WTC11 (cell line): Measurements from ENCODE around the gene MLH3. TPM values are rescaled to one million over a fixed set of nuclear protein-coding genes. Genes with fewer than 3 reads are reported as not detected.

Source experiments
- ATAC-seq: fragments of 200-7000 bp; cut with Tn5 transposase; 2 replicates; pipeline ENCODE4 v1.10.0; 2021; ENCODE audit warnings: mild to moderate bottlenecking, moderate library complexity
- CTCF ChIA-PET: fragments of 300-600 bp; sonication (Branson Sonifier 250); formaldehyde crosslinking; loops from one replicate; lab custom pipeline; 2021; ENCODE audit warnings: antibody characterized with exemption; lab: Charles Lee
- POLR2A ChIA-PET: fragments of 350-600 bp; sonication (Branson Sonifier 250); formaldehyde crosslinking; loops from one replicate; lab custom pipeline; 2021; ENCODE audit warnings: antibody characterized with exemption; lab: Charles Lee
- DNase-seq: peaks from one replicate; pipeline ENCODE4 v3.0.0; 2021; ENCODE audit warnings: low spot score
- H3K27ac Mint-ChIP-seq: 2 replicates; pipeline ENCODE4 v1.8.0; 2021; ENCODE audit warnings: mixed read lengths
- H3K27me3 Mint-ChIP-seq: 2 replicates; pipeline ENCODE4 v1.8.0; 2021; ENCODE audit warnings: low read depth, mild to moderate bottlenecking, moderate library complexity, mixed read lengths
- H3K36me3 Mint-ChIP-seq: 2 replicates; pipeline ENCODE4 v1.8.0; 2021; ENCODE audit warnings: mixed read lengths
- H3K4me1 Mint-ChIP-seq: 2 replicates; pipeline ENCODE4 v1.8.0; 2022; ENCODE audit warnings: mixed read lengths
- H3K4me3 Mint-ChIP-seq: 2 replicates; pipeline ENCODE4 v1.8.0; 2021; ENCODE audit warnings: mild to moderate bottlenecking, moderate library complexity, mixed read lengths
- H3K9me3 Mint-ChIP-seq: 2 replicates; pipeline ENCODE4 v1.8.0; 2021; ENCODE audit warnings: mixed read lengths
- ARID4B ChIP-seq: sonication (generic); formaldehyde crosslinking; IDR thresholded peaks from 2 replicates; pipeline ENCODE4 v1.8.0; 2023; ENCODE audit warnings: missing genetic modification reagents, mild to moderate bottlenecking, borderline replicate concordance
- ATF3 ChIP-seq: sonication (generic); formaldehyde crosslinking; conservative IDR thresholded peaks from 2 replicates; pipeline ENCODE4 v1.8.1; 2022; ENCODE audit warnings: mild to moderate bottlenecking, missing genetic modification reagents
- CDX4 ChIP-seq: fragments of 250-450 bp; sonication (Bioruptor Pico); IDR thresholded peaks from 2 replicates; pipeline ENCODE4 v1.9.0; 2021; ENCODE audit warnings: moderate library complexity, mild to moderate bottlenecking, inconsistent platforms, borderline replicate concordance
- CREB1 ChIP-seq: sonication (generic); formaldehyde crosslinking; IDR thresholded peaks from 2 replicates; pipeline ENCODE4 v1.8.0; 2023; ENCODE audit warnings: mild to moderate bottlenecking, missing genetic modification reagents
- E2F4 ChIP-seq: sonication (generic); formaldehyde crosslinking; IDR thresholded peaks from 2 replicates; pipeline ENCODE4 v1.8.1; 2022; ENCODE audit warnings: low read depth, mild to moderate bottlenecking, moderate library complexity, missing genetic modification reagents, borderline replicate concordance
- ELF4 ChIP-seq: sonication (generic); formaldehyde crosslinking; IDR thresholded peaks from 2 replicates; pipeline ENCODE4 v1.8.1; 2022; ENCODE audit warnings: low read depth, mild to moderate bottlenecking, moderate library complexity, missing genetic modification reagents
- EMX1 ChIP-seq: fragments of 250-450 bp; sonication (Bioruptor Pico); IDR thresholded peaks from 2 replicates; pipeline ENCODE4 v1.8.0; 2021; ENCODE audit warnings: mild to moderate bottlenecking
- ESRRA ChIP-seq: sonication (generic); formaldehyde crosslinking; IDR thresholded peaks from 2 replicates; pipeline ENCODE4 v1.8.1; 2022; ENCODE audit warnings: mild to moderate bottlenecking, missing genetic modification reagents, borderline replicate concordance
- GTF2I ChIP-seq: fragments of 250-450 bp; sonication (Bioruptor Pico); conservative IDR thresholded peaks from 2 replicates; pipeline ENCODE4 v1.4.0; 2021; ENCODE audit warnings: mild to moderate bottlenecking
- JUN ChIP-seq: sonication (generic); formaldehyde crosslinking; IDR thresholded peaks from 2 replicates; pipeline ENCODE4 v1.8.0; 2023; ENCODE audit warnings: mild to moderate bottlenecking, missing genetic modification reagents
- MYBL2 ChIP-seq: sonication (generic); formaldehyde crosslinking; IDR thresholded peaks from 2 replicates; pipeline ENCODE4 v1.8.1; 2023; ENCODE audit warnings: mild to moderate bottlenecking, moderate library complexity, missing genetic modification reagents
- NFE2L1 ChIP-seq: sonication (generic); formaldehyde crosslinking; IDR thresholded peaks from 2 replicates; pipeline ENCODE4 v1.8.1; 2023; ENCODE audit warnings: missing genetic modification reagents
- NR2C2 ChIP-seq: sonication (generic); formaldehyde crosslinking; IDR thresholded peaks from 2 replicates; pipeline ENCODE4 v1.8.0; 2022; ENCODE audit warnings: mild to moderate bottlenecking, missing genetic modification reagents
- PRRX2 ChIP-seq: fragments of 250-450 bp; sonication (Bioruptor Pico); IDR thresholded peaks from 2 replicates; pipeline ENCODE4 v1.8.0; 2021; ENCODE audit warnings: mild to moderate bottlenecking
- RELA ChIP-seq: sonication (generic); formaldehyde crosslinking; IDR thresholded peaks from 2 replicates; pipeline ENCODE4 v1.8.1; 2022; ENCODE audit warnings: missing genetic modification reagents, mild to moderate bottlenecking, borderline replicate concordance
- RORB ChIP-seq: fragments of 250-450 bp; sonication (Bioruptor Pico); IDR thresholded peaks from 2 replicates; pipeline ENCODE4 v1.9.0; 2021; ENCODE audit warnings: mild to moderate bottlenecking
- SMAD3 ChIP-seq: sonication (generic); formaldehyde crosslinking; IDR thresholded peaks from 2 replicates; pipeline ENCODE4 v1.8.0; 2022; ENCODE audit warnings: missing genetic modification reagents, mild to moderate bottlenecking, borderline replicate concordance
- SOX15 ChIP-seq: fragments of 250-450 bp; sonication (Bioruptor Pico); IDR thresholded peaks from 2 replicates; pipeline ENCODE4 v1.9.0; 2021; ENCODE audit warnings: mild to moderate bottlenecking
- SP1 ChIP-seq: sonication (generic); formaldehyde crosslinking; conservative IDR thresholded peaks from 2 replicates; pipeline ENCODE4 v1.8.1; 2022; ENCODE audit warnings: missing genetic modification reagents
- TEAD1 ChIP-seq: sonication (generic); formaldehyde crosslinking; IDR thresholded peaks from 2 replicates; pipeline ENCODE4 v1.8.0; 2022; ENCODE audit warnings: mild to moderate bottlenecking, missing genetic modification reagents
- USF1 ChIP-seq: sonication (generic); formaldehyde crosslinking; IDR thresholded peaks from 2 replicates; pipeline ENCODE4 v1.8.0; 2022; ENCODE audit warnings: mild to moderate bottlenecking, missing genetic modification reagents
- ZBTB43 ChIP-seq: sonication (generic); formaldehyde crosslinking; IDR thresholded peaks from 2 replicates; pipeline ENCODE4 v1.8.1; 2023; ENCODE audit warnings: mild to moderate bottlenecking, missing genetic modification reagents
- ZNF671 ChIP-seq: fragments of 250-450 bp; sonication (Bioruptor Pico); IDR thresholded peaks from 2 replicates; pipeline ENCODE4 v1.8.0; 2021; ENCODE audit warnings: mild to moderate bottlenecking
- total RNA-seq: library from RNA; stranded (reverse); gene quantifications from 3 replicates; pipeline ENCODE4 v1.2.3, GENCODE V29; 2021

Gene MLH3
- total RNA-seq, 1 experiment from 2014 or later = 16.7 TPM

GRCh38 chr14:75088566-75089373 is 37.5 kb upstream of the MLH3 start:
- H3K9me3 Mint-ChIP-seq = no peaks in the 10 kb centered on the region

GRCh38 chr14:75088153-75088552 is 36.9 kb upstream of the MLH3 start:
- H3K27me3 Mint-ChIP-seq = no peaks in the 10 kb centered on the region
- TF ChIP-seq GTF2I (CRISPR knock-in tag) (no peak), USF1 (CRISPR knock-in tag) (no peak)
- TF ChIP-seq, all 79 proteins: peak for 0
- ChIA-PET POLR2A (interaction anchor here (0.7 to 1.5 kb wide), 3 partner anchors 68 to 810 kb away, joined by 3 to 4 read pairs (median 3); no protein-coding TSS in a partner anchor), CTCF (interaction anchor here (0.6 to 2.6 kb wide), 27 partner anchors 9 to 227 kb away, joined by 3 to 28 read pairs (median 4); partner anchors contain the start of genes ACYP1, PGF and ZC2HC1C)
- no peak for DNase-seq
- H3K4me3 Mint-ChIP-seq = no peak overlapping the region
- ATAC-seq = no peak
- no peaks in the 10 kb centered on the region for H3K9me3 Mint-ChIP-seq
- no peak overlapping the region for H3K27ac Mint-ChIP-seq
- peaks cover 46% of the 10 kb centered on the region for H3K36me3 Mint-ChIP-seq
- H3K4me1 Mint-ChIP-seq = peaks cover 6% of the 10 kb centered on the region

More at GRCh38 chr14:75088566-75089373, 37.5 kb upstream of the MLH3 start:
- Mint-ChIP-seq H3K4me3 (no peak overlapping the region), H3K4me1 (peaks cover 6% of the 10 kb centered on the region), H3K27ac (peak overlapping the region; percentile 53; the same call in 1 of the 2 replicates), H3K27me3 (no peaks in the 10 kb centered on the region), H3K36me3 (peaks cover 49% of the 10 kb centered on the region)
- CTCF ChIA-PET = interaction anchor here (0.6 to 2.6 kb wide), 31 partner anchors 10 to 736 kb away, joined by 3 to 28 read pairs (median 3); partner anchors contain the start of genes ACYP1, PGF and ZC2HC1C
- POLR2A ChIA-PET = interaction anchor here (0.7 to 1.5 kb wide), 3 partner anchors 68 to 811 kb away, joined by 3 to 4 read pairs (median 3); no protein-coding TSS in a partner anchor
- DNase-seq = peak; percentile 36
- TF ChIP-seq ATF3 (no peak), EMX1 (CRISPR knock-in tag) (no peak)
- peak; percentile 82 for ATAC-seq

- ChIA-PET POLR2A (no interaction called here), CTCF (no interaction called here)
- no peak overlapping the region for H3K27ac Mint-ChIP-seq
- ATAC-seq (no peak), DNase-seq (no peak)
- no peak overlapping the region for H3K4me3 Mint-ChIP-seq
- no peak for TF ChIP-seq ESRRA (CRISPR knock-in tag)
- no peak for TF ChIP-seq SP1 (CRISPR knock-in tag)
- TF ChIP-seq NFE2L1 (CRISPR knock-in tag) = no peak
- TF ChIP-seq E2F4 (CRISPR knock-in tag) = no peak
- TF ChIP-seq NR2C2 (CRISPR knock-in tag) = no peak
- TF ChIP-seq RORB (CRISPR knock-in tag) = no peak
- TF ChIP-seq JUN = no peak
- no peak for TF ChIP-seq ZBTB43
- no peak for TF ChIP-seq CDX4 (CRISPR knock-in tag)
- TF ChIP-seq SOX15 = no peak
- no peak for TF ChIP-seq ELF4 (CRISPR knock-in tag)
- TF ChIP-seq ARID4B (CRISPR knock-in tag) = no peak
- TF ChIP-seq TEAD1 = no peak
- no peak for TF ChIP-seq MYBL2 (CRISPR knock-in tag)
- no peak for TF ChIP-seq CREB1 (CRISPR knock-in tag)
- no peak for TF ChIP-seq SMAD3 (CRISPR knock-in tag)
- TF ChIP-seq PRRX2 (CRISPR knock-in tag) = no peak
- TF ChIP-seq ZNF671 (CRISPR knock-in tag) = no peak
- no peak for TF ChIP-seq RELA (CRISPR knock-in tag)
- H3K4me1 Mint-ChIP-seq = no peaks in the 10 kb centered on the region
- no peaks in the 10 kb centered on the region for H3K9me3 Mint-ChIP-seq
- no peaks in the 10 kb centered on the region for H3K27me3 Mint-ChIP-seq
- peaks cover 33% of the 10 kb centered on the region for H3K36me3 Mint-ChIP-seq
Measured at GRCh38 chr14:75084513-75084912, 33.2 kb upstream of the MLH3 start.
